D721Med (cell line): ENCODE results near the gene PDE8A.

ENCODE experiments used
- DNase-seq: peaks from one replicate; pipeline ENCODE4 v3.0.0; 2011; ENCODE audit warnings: low spot score; ENCODE audit not compliant: insufficient read length
- FAIRE-seq: peaks from 2 replicates; lab custom pipeline; 2011; peaks lifted over from hg19 to GRCh38; lab: Jason Lieb, UNC
- CTCF ChIP-seq: IDR thresholded peaks from 2 replicates; pipeline ENCODE4 v1.5.1; 2012; ENCODE audit warnings: mild to moderate bottlenecking, control low read depth; ENCODE audit not compliant: insufficient read depth; ENCODE audit errors: missing control alignments

PDE8A gene

GRCh38 chr15:84981711-84982300 is at the start of gene PDE8A:
PDE8A (plus strand) TSS chr15:84981856; CDS start chr15:84982163, 307 bp downstream.
- no peak for TF ChIP-seq CTCF
- FAIRE-seq (no peak), DNase-seq (no peak)

GRCh38 chr15:84934942-84935729 is 46.5 kb upstream of the PDE8A start:
- no peak for FAIRE-seq
- no peak for DNase-seq
- TF ChIP-seq CTCF, result no peak

GRCh38 chr15:84937144-84937543 is 44.5 kb upstream of the PDE8A start:
- DNase-seq (no peak), FAIRE-seq (no peak)
- TF ChIP-seq CTCF, result no peak

GRCh38 chr15:84938726-84939125 is 42.9 kb upstream of the PDE8A start:
- TF ChIP-seq CTCF, result no peak
- DNase-seq (no peak), FAIRE-seq (no peak)

GRCh38 chr15:84940399-84940798 is 41.3 kb upstream of the PDE8A start:
- FAIRE-seq (no peak), DNase-seq (no peak)
- no peak for TF ChIP-seq CTCF

- FAIRE-seq, result no peak
- TF ChIP-seq CTCF, result no peak
Measured at GRCh38 chr15:84942456-84942855, 39.2 kb upstream of the PDE8A start.

GRCh38 chr15:84944311-84944710 is 37.3 kb upstream of the PDE8A start:
- no peak for FAIRE-seq
- no peak for TF ChIP-seq CTCF
- no peak for DNase-seq

More at GRCh38 chr15:84942456-84942855, 39.2 kb upstream of the PDE8A start:
- DNase-seq, result no peak
